ENCODE results near the gene PPP2R2B.

PPP2R2B gene

GRCh38 chr5:146821732-146822131 is 56.8 kb downstream of the PPP2R2B start:
- DNase-seq = no peak

- no peak for DNase-seq
These were observed 57.6 kb downstream of the PPP2R2B start for GRCh38 chr5:146820987-146821386.

- DNase-seq = no peak
These were observed 59.7 kb downstream of the PPP2R2B start for GRCh38 chr5:146818822-146819221.

DNA sequence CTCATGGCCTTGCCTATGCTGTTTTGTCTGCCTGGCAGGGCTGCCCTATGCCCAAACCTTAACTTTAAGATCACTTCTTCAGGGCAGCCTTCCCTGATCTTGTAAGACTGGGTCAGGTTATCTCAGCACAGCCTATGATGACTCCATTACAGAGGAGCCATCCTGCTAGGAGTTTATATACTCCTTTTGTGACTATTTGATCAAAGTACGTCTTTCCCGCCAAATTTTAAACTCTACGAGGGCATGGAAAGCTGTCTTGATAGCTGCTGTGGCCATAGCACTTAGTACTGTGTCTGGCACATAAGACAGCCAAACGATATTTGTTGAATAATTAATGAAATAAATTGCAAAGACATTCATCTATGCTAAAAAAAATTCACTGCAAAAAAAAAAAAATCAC is 60.6 kb downstream of the PPP2R2B start:
- DNase-seq = no peak

- DNase-seq = peak; percentile 9
These were observed 61.7 kb downstream of the PPP2R2B start for GRCh38 chr5:146816775-146817387.

- DNase-seq = no peak
These were observed 63.1 kb downstream of the PPP2R2B start for GRCh38 chr5:146815411-146815810.

DNA sequence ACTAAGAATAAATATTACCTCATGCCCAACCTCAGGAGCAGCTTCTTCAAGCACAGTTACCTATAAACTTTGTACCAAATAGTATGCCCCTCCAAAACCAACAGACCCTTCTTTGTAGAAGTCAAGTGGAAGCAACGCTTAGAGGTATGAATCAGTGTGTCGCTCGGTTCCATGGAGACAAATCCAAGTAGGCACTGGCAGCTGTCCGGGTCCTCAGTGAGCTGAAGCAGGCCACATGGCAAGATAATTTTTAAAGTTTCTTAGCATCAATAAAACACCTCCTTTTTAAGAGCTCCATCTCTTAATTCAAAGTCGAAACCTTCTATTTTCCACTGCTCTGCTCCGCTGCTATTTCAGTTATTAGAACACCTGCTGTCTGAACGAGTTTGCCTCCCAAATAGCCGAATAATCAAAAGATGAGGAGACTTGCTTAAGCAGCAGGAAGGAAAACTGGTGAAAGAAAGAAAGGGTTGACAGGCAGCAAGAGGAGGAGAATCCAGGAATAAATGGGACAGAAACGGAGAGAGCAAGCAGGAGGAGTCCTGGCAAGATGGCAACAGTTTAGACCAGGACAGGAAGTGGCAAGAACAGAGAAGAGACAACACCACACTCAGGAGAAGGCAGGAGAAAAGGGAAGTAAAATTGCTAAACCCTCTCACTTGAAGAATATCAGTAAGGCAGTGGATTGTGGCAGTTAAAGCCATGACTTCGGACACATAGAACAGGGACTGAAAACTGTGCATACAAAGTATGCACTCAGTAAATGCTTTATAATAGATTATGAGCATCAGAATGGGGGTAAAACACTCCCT is 65.0 kb downstream of the PPP2R2B start:
- DNase-seq = no peak

DNA sequence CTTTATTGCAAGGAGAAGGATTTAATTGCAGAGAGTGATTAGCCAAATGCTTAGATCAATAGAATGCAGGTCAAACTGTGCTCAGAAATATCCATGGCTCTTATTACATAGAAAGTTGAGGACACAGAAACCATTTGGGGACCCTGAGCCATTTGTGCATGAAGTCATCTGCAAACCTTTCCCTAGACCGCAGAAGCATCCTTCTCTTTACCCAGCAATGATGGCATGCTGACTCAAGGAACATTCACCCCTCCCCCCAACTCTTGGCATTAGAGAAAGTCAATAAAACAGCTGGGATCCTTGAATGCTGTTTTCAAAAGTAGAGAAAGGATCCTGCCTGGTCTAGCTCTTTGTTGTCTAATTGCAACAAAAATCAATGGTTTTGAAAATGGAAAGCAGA is 73.5 kb downstream of the PPP2R2B start:
- peak; percentile 26 for DNase-seq

DNA sequence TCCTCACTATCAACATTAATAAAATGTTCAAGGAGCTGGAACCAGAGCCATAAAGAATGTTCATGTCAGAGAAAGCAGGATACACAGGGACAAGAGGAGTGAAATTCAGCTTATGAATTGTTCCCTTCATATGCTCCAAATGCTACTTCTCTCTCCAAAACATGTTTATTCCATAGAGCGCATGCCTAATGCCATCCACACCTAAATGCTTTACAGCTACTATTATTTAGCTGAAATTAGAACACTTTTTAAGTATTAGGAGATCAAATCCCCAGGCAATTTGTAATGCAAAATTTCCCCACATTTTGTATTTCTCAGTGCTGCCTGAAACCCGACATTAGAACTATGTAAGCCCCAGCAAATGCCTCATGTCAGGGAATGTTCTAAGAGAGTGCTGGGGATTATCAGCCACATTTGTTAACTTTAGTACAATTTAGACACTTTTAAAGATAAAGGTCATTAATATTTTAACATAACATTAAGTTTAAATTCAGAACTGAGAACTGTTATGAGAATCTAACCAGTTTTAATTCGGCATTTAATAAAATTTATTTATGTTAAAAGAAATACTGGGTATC is 75.5 kb downstream of the PPP2R2B start:
- DNase-seq = no peak

DNA sequence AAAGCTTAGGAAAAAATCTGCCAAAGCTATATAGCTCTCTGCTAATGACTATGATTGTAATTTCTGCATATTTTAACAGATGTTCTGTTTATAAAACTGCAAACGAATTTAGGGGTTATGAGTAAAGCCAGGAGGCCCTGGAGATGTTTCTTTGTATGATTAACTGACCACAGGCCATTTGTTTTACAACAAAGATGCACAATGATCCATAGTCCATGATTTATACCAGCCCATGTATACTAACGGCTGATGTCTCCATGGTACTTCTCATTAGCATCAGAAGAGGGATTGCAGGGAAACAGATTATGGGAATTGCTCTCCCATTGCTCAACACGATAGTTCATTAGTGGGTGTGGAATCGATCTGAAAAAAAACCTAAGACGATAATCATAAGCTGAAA is 78.9 kb downstream of the PPP2R2B start:
- no peak for DNase-seq

DNA sequence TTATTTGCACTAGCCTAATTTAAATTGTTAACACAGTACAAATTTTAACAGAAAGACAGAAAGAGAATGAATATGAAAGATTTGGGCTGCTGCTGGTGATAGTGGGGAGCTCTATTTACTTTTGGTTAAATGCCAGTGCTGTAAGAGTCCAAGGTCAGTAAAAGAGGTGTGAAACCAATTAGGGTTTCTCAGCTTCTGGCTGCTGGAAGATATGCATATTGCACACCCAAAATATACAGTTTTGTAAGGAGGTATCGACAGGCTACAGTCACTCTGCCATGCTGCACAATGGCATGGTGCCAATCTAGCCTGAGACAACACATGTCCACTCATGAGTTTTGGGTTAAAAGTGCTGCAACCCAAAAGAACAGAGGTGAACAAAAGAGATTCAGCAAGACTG is 79.3 kb downstream of the PPP2R2B start:
- DNase-seq = no peak

DNA sequence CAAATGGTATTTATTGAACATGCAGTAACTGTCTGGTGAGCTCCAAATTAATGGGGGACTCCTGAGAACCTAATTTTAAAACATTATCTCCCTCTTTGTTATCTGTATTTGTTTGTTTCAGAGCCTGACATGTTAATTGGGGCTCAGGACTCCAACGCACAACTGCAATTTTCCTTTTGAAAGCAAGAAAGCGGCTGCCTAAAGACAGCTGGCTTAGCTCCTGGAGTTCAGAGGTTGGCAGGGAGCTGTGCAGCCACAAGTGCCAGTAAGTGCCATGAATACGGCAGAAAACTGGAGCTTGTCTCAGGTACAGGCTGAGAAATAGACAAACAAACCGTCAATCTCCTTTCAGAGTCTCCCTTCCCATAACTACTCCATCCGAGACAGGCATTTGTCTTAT is 80.9 kb downstream of the PPP2R2B start:
- DNase-seq = peak; percentile 14

DNA sequence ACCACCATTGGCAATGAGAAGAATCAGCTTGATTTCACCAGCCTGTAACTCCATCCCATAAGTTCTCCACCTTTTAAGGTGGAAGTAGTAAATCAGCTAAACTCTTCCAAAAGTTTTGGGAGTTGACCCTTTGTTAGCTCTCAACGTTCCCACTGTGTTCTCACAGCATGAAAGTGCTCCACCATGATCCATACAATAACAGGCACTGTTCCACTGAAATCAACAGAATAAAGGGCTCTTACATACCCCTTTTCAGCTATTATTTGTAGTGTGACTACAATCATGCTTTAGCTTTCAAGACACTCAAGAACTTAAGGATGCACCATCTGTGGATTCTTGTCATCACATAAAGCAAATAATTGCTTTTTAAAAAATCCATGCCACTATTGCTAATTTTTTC is 81.6 kb downstream of the PPP2R2B start:
- DNase-seq = no peak

- no peak for DNase-seq
These were observed 82.4 kb downstream of the PPP2R2B start for GRCh38 chr5:146796144-146796543.

DNA sequence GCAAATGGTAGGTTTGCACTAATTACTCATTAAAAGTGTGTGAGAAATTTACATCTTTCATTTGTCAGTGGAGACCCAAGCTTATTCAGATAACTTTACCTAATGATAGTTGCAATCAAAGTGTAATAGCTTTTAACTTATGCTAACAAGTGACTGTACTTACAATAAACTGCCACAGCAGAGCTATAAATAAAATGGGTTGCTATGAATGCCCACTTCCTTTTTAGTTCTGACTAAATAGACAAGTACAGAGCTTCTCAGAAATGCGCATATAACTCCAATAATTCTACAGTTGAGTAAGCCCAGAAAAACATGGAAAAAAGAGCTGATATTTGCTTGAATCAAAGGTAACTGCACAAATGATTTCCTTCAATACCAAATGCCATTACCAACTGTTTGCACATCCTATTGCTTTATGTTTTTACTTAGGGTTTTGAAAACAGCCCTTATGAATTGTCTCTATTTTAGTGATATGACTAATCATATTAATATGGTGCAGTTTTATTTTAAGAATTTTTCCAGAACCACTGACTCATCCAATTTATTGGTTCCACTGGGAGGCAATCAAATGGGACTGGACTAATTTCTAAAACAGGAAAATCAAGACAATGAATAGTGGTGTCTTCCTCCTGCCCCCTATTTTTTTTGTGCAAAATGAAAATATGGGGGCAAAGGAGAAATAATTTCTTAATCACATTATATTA is 84.1 kb downstream of the PPP2R2B start:
- no peak for DNase-seq

DNA sequence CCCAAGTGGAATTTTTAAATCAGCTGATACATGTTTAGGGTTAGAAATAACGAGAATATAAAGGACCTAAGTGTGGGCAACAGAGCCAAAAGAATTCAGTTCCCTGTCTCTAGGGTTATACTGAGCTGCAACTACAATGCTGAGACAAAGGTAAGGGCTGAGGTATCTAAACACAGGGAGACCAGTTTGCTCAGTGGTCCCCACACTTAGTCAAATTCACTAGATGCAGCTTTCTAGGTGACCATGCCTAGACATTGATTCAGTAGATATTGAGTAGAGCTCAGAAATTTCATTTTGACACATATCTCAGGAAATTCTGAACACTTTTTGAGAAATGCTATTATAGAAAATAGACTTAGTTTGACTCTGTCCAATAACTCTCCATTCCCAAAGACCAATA is 84.8 kb downstream of the PPP2R2B start:
- no peak for DNase-seq

GRCh38 chr5:146791471-146791870 is 87.1 kb downstream of the PPP2R2B start:
- no peak for DNase-seq

DNA sequence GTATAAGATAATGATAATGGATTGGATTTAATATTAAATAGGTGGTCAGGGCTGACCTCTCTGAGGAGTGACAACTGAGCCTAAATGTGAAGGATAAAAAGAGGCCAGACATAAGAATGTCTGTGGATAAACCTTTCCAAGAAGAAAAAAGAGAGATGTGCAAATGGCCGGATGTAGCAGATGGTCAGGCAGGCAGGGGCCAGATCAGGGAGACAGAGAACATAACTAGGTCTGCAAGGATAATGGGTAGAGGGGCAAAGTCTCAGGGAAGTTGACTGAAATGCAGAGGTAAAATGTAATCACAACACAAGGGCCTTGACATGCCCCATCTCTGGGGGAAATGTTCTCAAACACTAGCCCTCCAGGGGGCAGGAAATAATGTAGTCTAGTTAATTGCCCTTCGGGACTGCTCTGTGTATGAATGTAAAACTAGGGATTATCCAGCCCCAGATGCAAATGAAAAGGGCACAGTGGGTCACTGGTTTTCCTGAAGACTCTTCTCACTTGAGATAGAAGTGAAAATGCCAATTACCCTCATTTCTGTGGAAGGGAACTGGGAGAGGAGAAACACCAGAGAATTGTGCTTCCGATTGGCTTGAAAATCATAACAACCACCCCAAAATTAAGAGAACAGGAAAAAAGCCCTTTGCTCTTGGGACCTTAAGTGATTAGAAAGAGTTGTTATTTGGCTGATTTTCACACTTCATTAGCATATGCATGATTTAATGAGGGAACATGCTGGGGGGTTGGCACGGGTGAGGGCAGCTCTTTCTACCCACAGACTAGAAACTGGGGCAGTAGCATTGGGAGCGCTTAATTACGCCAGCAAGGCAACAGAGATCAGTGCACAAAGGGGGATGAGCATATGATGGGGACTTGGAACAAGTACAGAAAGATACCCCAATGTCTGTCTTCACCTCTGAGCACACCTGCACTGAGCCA is 88.6 kb downstream of the PPP2R2B start:
- no peak for DNase-seq

GRCh38 chr5:146788898-146789297 is 89.7 kb downstream of the PPP2R2B start:
- no peak for DNase-seq

DNA sequence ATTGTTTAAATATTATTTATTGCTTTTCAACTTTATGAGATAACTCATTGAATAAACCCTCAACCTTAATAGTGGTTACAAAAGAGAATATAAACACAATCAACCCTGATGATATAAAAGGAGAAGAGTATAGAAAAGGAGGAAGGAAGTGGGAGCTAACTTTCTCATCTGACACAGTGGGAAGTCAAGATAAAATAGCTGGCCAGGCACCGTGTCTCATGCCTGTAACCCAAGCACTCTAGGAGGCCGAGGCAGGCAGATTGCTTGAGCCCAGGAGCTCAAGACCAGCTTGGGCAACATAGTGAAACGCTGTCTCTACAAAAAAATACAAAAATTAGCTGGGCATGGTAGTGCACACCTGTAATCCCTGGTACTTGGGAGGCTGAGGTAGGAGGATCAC is 93.5 kb downstream of the PPP2R2B start:
- no peak for DNase-seq

GRCh38 chr5:146781157-146781556 is 97.4 kb downstream of the PPP2R2B start:
- DNase-seq = no peak

DNA sequence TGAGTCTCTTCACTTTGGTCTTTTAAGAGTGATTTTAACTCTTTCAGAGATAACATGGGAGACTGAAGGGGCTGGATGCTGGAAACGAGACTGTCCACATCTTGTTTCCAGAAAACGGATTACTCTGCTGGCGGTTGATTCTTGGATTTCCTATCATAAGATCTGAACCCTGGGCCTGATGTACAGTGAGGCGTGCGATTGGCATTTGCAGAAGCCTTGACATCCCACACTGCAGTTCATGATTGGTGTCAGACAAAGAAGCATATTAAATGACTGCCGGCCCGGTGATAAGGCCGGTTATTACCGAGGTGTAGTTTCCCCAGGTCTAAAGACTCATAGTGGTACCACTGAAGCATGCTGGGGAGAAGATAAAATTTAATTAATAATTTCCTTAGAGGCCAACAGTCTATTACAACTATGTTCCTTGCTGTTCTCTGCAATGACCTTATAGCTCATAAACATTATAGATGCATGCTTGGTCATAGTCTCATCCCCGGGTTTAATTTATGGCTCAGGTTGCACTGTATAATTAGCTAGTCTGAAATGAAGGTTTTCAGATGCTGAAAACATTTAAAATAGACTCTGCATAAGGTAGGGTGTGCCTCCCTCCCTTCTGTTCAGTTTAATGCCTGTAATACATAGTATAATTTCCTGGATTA is 99.2 kb downstream of the PPP2R2B start:
- no peak for DNase-seq
